Neuronal stem cell (in vitro differentiated cells): ENCODE results near the gene POLR3C.
A peak's percentile ranks its signal among the peaks of the same experiment; 100 is the strongest.

ENCODE experiments used
- DNase-seq: peaks from one replicate; pipeline ENCODE4 v3.0.0-alpha.2; 2013; ENCODE audit warnings: low spot score
- H2AFZ ChIP-seq: one replicate; pipeline ENCODE4 v1.6.1; 2013; ENCODE audit warnings: mild to moderate bottlenecking, low read length, inconsistent platforms
- H2AK5ac ChIP-seq: 2 replicates; pipeline ENCODE4 v1.6.1; 2013; ENCODE audit warnings: low read depth, mild to moderate bottlenecking, inconsistent platforms, low read length, moderate library complexity, mixed read lengths
- H2BK120ac ChIP-seq: 2 replicates; pipeline ENCODE4 v1.6.1; 2013; ENCODE audit warnings: low read depth, mild to moderate bottlenecking, inconsistent platforms, low read length, moderate library complexity, mixed read lengths
- H2BK12ac ChIP-seq: one replicate; pipeline ENCODE4 v1.6.1; 2013; ENCODE audit warnings: low read length, inconsistent platforms
- H2BK15ac ChIP-seq: 2 replicates; pipeline ENCODE4 v1.6.1; 2013; ENCODE audit warnings: mild to moderate bottlenecking, low read length, inconsistent platforms, mixed read lengths
- H2BK5ac ChIP-seq: one replicate; pipeline ENCODE4 v1.6.1; 2013; ENCODE audit warnings: inconsistent platforms, mild to moderate bottlenecking, low read length, moderate library complexity
- H3K14ac ChIP-seq: one replicate; pipeline ENCODE4 v1.6.1; 2013; ENCODE audit warnings: low read length, inconsistent platforms
- H3K18ac ChIP-seq: 2 replicates; pipeline ENCODE4 v1.6.1; 2013; ENCODE audit warnings: low read length, inconsistent platforms
- H3K23ac ChIP-seq: 2 replicates; pipeline ENCODE4 v1.6.1; 2013; ENCODE audit warnings: low read depth, mild to moderate bottlenecking, mixed read lengths, low read length, inconsistent platforms; ENCODE audit not compliant: poor library complexity
- H3K27ac ChIP-seq: replicated peaks from 3 replicates; pipeline ENCODE4 v1.5.1; 2013; ENCODE audit warnings: low read length, inconsistent platforms
- H3K27me3 ChIP-seq, 3 experiments: 2 replicates each; pipeline ENCODE4 v1.6.1; 2013; ENCODE audit warnings: low read length in 3 of 3, mild to moderate bottlenecking in 2 of 3, inconsistent platforms in 1 of 3, low read depth in 1 of 3, mixed read lengths in 1 of 3, moderate library complexity in 1 of 3; ENCODE audit not compliant: control insufficient read depth in 3 of 3, insufficient read depth in 3 of 3
- H3K36me3 ChIP-seq, 2 donors: replicated peaks in 1 of 2; 2 replicates each; pipeline ENCODE4 v1.6.1; 2013; ENCODE audit warnings: low read length in 2 of 2; ENCODE audit not compliant: control insufficient read depth in 2 of 2, insufficient read depth in 2 of 2
- H3K4ac ChIP-seq: 2 replicates; pipeline ENCODE4 v1.6.1; 2013; ENCODE audit warnings: inconsistent platforms, mild to moderate bottlenecking, low read length, moderate library complexity
- H3K4me1 ChIP-seq, 2 donors: 1 replicate in 1 of 2; 2 replicates in 1 of 2; pipeline ENCODE4 v1.6.1; 2013; ENCODE audit warnings: low read length in 2 of 2, low read depth in 1 of 2; ENCODE audit not compliant: control insufficient read depth in 2 of 2, insufficient read depth in 1 of 2
- H3K4me2 ChIP-seq: one replicate; pipeline ENCODE4 v1.6.1; 2013; ENCODE audit warnings: mild to moderate bottlenecking, low read length, inconsistent platforms; ENCODE audit not compliant: insufficient read depth, poor library complexity, severe bottlenecking
- H3K4me3 ChIP-seq, 2 donors: 2 replicates each; pipeline ENCODE4 v1.5.1; 2013; ENCODE audit warnings: low read length in 2 of 2, mild to moderate bottlenecking in 2 of 2, inconsistent platforms in 1 of 2, moderate library complexity in 1 of 2
- H3K79me1 ChIP-seq: one replicate; pipeline ENCODE4 v1.6.1; 2013; ENCODE audit warnings: low read depth, mild to moderate bottlenecking, inconsistent platforms, low read length, moderate library complexity
- H3K9ac ChIP-seq: one replicate; pipeline ENCODE4 v1.6.1; 2013; ENCODE audit warnings: mild to moderate bottlenecking, low read depth, low read length, inconsistent platforms; ENCODE audit not compliant: poor library complexity
- H3K9me3 ChIP-seq, 2 donors: replicated peaks in 1 of 2; 2 replicates each; pipeline versions ENCODE3 to v1.6.1; 2013; ENCODE audit warnings: low read length in 2 of 2, mild to moderate bottlenecking in 2 of 2, inconsistent platforms in 1 of 2, low read depth in 1 of 2, mixed read lengths in 1 of 2, moderate library complexity in 1 of 2; ENCODE audit not compliant: control insufficient read depth in 2 of 2, insufficient read depth in 1 of 2
- H4K8ac ChIP-seq: one replicate; pipeline ENCODE4 v1.6.1; 2013; ENCODE audit warnings: low read depth, mild to moderate bottlenecking, inconsistent platforms, low read length, moderate library complexity
- H4K91ac ChIP-seq: one replicate; pipeline ENCODE4 v1.6.1; 2013; ENCODE audit warnings: low read length, low read depth, mild to moderate bottlenecking, inconsistent platforms; ENCODE audit not compliant: poor library complexity
- WGBS, 2 donors: extraction: QIAGEN DNeasy Blood & Tissue Kit; methylation state at CpG; one replicate each; pipeline ENCODE4 v1.1.7; 2013; ENCODE audit warnings: missing lambda C conversion rate in 2 of 2, mixed read lengths in 1 of 2; ENCODE audit not compliant: insufficient read length in 2 of 2, insufficient replicate concordance in 1 of 2; ENCODE audit errors: extremely low coverage in 2 of 2; 5-methylcytosine and 5-hydroxymethylcytosine counted together

Gene POLR3C

GRCh38 chr1:145891587-145892485 is 67.8 kb downstream of the POLR3C start:
- Histone ChIP-seq H2BK12ac (no peak overlapping the region), H2AFZ (peak overlapping the region; percentile 87), H3K9ac (no peak overlapping the region), H2AK5ac (no peak overlapping the region), H3K23ac (no peak overlapping the region), H4K8ac (no peak overlapping the region), H3K4me2 (peak overlapping the region; percentile 46), H2BK5ac (no peak overlapping the region), H2BK120ac (no peak overlapping the region), H3K14ac (no peak overlapping the region), H3K4me3 (no peak overlapping the region), H3K27ac (peak overlapping the region; percentile 57), H3K18ac (no peak overlapping the region), H3K36me3 (no peaks in the 10 kb centered on the region), H3K9me3 (no peaks in the 10 kb centered on the region), H3K4ac (no peak overlapping the region), H3K79me1 (no peaks in the 10 kb centered on the region), H2BK15ac (no peak overlapping the region), H4K91ac (no peak overlapping the region), H3K27me3 (peaks cover 0 to 24% (median 0%) of the 10 kb centered on the region in 3 experiments), H3K4me1 (peaks cover 5 to 6% of the 10 kb centered on the region in 2 donors)
- peak; percentile 92 for DNase-seq
- no CpG with 5 or more reads among the region's 6 CpGs for WGBS, 2 donors

GRCh38 chr1:145892486-145893087 is 68.6 kb downstream of the POLR3C start:
- Histone ChIP-seq H4K91ac (no peak overlapping the region), H3K4me3 (no peak overlapping the region), H3K18ac (peak overlapping the region; percentile 19), H2BK120ac (no peak overlapping the region), H3K4ac (no peak overlapping the region), H3K27me3 (peaks cover 0 to 27% (median 0%) of the 10 kb centered on the region in 3 experiments), H3K14ac (no peak overlapping the region), H3K4me1 (peaks cover 5 to 6% of the 10 kb centered on the region in 2 donors), H3K9ac (no peak overlapping the region), H3K79me1 (no peaks in the 10 kb centered on the region), H2BK15ac (no peak overlapping the region), H2BK5ac (no peak overlapping the region), H2AFZ (peak overlapping the region; percentile 87), H4K8ac (no peak overlapping the region), H3K9me3 (no peaks in the 10 kb centered on the region), H3K36me3 (no peaks in the 10 kb centered on the region), H2BK12ac (no peak overlapping the region), H3K4me2 (no peak overlapping the region), H2AK5ac (no peak overlapping the region), H3K27ac (peak overlapping the region; percentile 57), H3K23ac (no peak overlapping the region)
- no CpG with 5 or more reads among the region's 3 CpGs for WGBS, 2 donors
- DNase-seq = no peak

GRCh38 chr1:145893306-145894055 is 69.5 kb downstream of the POLR3C start:
- H3K36me3 ChIP-seq = no peaks in the 10 kb centered on the region
- H3K27me3 ChIP-seq = peaks cover 0 to 24% (median 0%) of the 10 kb centered on the region in 3 experiments
- H2BK5ac ChIP-seq = no peak overlapping the region
- no peak for DNase-seq
- no peak overlapping the region for H3K14ac ChIP-seq
- H3K9ac ChIP-seq = no peak overlapping the region
- H3K4ac ChIP-seq = no peak overlapping the region
- H4K8ac ChIP-seq = no peak overlapping the region
- peaks cover 5 to 6% of the 10 kb centered on the region in 2 donors for H3K4me1 ChIP-seq
- no CpG with 5 or more reads among the region's 7 CpGs for WGBS, 2 donors
- no peak overlapping the region for H3K23ac ChIP-seq
- no peak overlapping the region for H2BK120ac ChIP-seq
- no peak overlapping the region for H2BK12ac ChIP-seq
- no peak overlapping the region for H4K91ac ChIP-seq
- H3K4me3 ChIP-seq = no peak overlapping the region
- no peak overlapping the region for H2AK5ac ChIP-seq
- no peak overlapping the region for H3K18ac ChIP-seq
- H3K4me2 ChIP-seq = no peak overlapping the region
- H2BK15ac ChIP-seq = no peak overlapping the region
- H2AFZ ChIP-seq = no peak overlapping the region
- H3K79me1 ChIP-seq = no peaks in the 10 kb centered on the region
- no peaks in the 10 kb centered on the region for H3K9me3 ChIP-seq
- no peak overlapping the region for H3K27ac ChIP-seq
